ENCODE data around the gene KRCC1.

The KRCC1 gene

GRCh38 chr2:88036606-88037005, 19.0 kb downstream of the KRCC1 start:
- no peak for TF ChIP-seq CTCF (IDR thresholded peaks at IDR 0.05)

DNA sequence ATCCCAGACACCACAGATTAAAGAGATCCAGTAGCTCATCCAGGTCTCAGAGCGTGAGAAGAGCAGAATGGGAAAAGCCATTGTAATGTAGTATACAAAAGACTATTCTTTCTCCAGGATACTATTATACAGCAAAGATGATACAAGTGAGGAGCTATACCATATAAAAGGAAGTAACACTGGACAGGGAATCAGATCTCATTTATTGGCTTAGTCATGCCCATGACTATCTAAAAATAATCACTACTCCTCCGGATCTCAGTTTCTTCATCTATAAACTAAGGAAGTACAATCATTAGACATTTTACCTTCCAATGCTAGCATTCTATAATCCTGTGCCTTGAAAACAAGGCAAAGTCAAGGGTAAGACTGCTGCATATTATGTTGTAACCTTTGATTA, 19.4 kb downstream of the KRCC1 start:
- TF ChIP-seq CTCF (IDR thresholded peaks at IDR 0.05) = no peak

DNA sequence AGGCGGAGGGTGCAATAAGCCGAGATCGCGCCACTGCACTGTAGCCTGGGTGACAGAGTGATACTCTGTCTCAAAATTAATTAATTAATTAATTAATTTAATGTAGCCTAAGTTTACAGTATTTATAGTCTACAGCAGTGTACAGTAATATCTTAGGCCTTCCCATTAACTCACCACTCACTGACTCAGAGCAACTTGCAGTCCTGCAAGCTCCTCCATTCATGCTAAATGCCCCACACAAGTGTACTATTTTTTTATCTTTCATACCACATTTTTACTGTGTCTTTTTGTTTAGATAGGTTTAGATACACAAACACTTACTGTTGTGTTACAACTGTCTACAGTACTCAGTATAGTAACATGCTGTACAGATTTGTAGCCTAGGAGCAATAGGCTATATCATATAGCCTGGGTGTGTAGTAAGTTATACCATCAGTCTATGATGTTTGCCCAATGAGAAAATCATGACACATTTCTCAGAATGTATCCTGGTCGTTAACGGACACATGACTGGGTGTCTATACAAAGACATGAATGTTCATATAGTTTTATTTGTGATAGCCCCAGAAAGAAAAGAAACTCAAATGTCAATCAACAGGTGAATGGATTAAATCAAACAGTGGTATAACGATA, 23.4 kb downstream of the KRCC1 start:
- TF ChIP-seq CTCF (IDR thresholded peaks at IDR 0.05) = no peak

GRCh38 chr2:88028931-88029330, 26.7 kb downstream of the KRCC1 start:
- no peak for TF ChIP-seq CTCF (IDR thresholded peaks at IDR 0.05)

DNA sequence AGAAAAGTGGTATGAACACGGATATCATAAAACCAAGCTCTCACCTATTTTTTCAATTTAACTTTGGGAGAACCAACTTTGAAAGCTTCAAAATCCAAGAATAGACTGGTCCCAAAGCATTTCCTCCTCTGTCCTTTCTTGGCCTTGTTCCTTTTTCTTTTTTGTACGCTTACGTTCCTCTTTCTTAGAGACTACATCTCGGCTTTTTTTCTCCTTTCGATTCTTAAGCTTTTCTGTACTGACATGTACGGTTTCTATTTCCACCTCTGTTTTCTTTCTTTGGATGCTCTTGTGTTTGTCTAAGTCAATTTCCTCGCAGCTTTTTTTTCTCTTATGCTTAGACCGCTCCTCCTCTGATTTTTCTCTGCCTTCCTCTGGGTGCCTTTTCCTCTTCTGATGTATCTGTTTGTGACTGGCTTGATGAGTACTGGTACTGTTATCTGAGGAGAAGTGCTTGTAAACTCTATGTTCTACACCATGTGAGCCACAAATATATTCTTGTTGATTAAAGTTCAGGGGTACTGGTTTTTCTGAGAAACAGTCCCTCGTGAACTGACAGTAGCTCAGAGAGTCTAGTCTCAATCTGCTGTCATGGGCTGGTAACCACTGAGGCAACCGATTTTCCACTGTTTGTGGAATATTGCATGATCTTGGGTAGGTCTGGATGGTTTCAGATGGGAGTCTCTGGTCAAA, 27.7 kb downstream of the KRCC1 start:
- TF ChIP-seq CTCF (IDR thresholded peaks at IDR 0.05) = no peak

DNA sequence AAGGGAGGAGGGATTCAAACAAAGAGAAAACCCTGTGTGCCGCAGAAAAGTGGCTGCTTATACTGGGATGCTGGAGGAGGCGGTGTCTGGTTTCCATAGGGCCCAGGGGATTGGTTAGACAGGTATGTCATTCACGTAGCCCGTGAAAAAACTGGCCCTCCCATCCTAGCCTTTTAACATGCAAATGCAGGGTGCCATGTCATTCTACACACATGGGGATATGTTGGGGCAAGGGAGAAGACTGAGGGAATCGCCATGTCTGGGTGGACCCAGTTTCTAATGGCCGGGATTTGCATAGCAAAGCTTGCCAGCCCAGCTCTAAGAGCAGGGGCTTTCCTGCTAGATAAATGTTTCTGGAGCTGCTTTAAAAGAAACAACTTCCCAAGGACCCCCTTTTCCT, 31.1 kb downstream of the KRCC1 start:
- TF ChIP-seq CTCF (IDR thresholded peaks at IDR 0.05) = no peak

DNA sequence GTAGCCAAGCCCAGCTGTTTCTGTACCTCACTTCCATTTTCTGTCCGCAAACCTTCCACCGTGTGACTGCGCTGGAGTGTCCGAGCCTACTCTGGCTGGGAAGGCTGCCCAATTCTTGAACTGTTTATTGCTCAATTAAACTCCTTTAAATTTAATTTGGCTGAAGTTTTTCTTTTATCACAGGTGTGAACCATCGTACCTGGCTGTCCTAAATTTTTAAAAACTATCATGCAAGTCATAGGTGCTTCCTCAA, 33.0 kb downstream of the KRCC1 start:
- no peak for TF ChIP-seq CTCF (IDR thresholded peaks at IDR 0.05)

GRCh38 chr2:88019985-88020384, 35.6 kb downstream of the KRCC1 start:
- TF ChIP-seq CTCF (IDR thresholded peaks at IDR 0.05) = no peak
